H54 (cell line): ENCODE measurements around the gene PCDHGC3.

Experiments
- DNase-seq: peaks from one replicate; pipeline ENCODE4 v3.0.0; 2011; ENCODE audit warnings: low spot score, mixed read lengths; ENCODE audit not compliant: insufficient read length
- FAIRE-seq: peaks from 3 replicates; lab custom pipeline; 2011; peaks lifted over from hg19 to GRCh38; lab: Jason Lieb, UNC
- POLR2A ChIP-seq: IDR thresholded peaks from 2 replicates; pipeline ENCODE4 v1.6.1; 2011; ENCODE audit warnings: low read depth, mild to moderate bottlenecking, low read length

PCDHGC3 gene

DNA sequence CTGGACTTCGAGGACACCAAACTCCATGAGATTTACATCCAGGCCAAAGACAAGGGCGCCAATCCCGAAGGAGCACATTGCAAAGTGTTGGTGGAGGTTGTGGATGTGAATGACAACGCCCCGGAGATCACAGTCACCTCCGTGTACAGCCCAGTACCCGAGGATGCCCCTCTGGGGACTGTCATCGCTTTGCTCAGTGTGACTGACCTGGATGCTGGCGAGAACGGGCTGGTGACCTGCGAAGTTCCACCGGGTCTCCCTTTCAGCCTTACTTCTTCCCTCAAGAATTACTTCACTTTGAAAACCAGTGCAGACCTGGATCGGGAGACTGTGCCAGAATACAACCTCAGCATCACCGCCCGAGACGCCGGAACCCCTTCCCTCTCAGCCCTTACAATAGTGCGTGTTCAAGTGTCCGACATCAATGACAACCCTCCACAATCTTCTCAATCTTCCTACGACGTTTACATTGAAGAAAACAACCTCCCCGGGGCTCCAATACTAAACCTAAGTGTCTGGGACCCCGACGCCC is 1.3 kb downstream of the PCDHGC3 start:
- TF ChIP-seq POLR2A: no peak
- DNase-seq (no peak), FAIRE-seq (no peak)

DNA sequence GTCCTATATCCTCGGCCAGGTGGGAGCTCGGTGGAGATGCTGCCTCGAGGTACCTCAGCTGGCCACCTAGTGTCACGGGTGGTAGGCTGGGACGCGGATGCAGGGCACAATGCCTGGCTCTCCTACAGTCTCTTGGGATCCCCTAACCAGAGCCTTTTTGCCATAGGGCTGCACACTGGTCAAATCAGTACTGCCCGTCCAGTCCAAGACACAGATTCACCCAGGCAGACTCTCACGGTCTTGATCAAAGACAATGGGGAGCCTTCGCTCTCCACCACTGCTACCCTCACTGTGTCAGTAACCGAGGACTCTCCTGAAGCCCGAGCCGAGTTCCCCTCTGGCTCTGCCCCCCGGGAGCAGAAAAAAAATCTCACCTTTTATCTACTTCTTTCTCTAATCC is 2.0 kb downstream of the PCDHGC3 start:
- no peak for TF ChIP-seq POLR2A
- no peak for DNase-seq
- no peak for FAIRE-seq

DNA sequence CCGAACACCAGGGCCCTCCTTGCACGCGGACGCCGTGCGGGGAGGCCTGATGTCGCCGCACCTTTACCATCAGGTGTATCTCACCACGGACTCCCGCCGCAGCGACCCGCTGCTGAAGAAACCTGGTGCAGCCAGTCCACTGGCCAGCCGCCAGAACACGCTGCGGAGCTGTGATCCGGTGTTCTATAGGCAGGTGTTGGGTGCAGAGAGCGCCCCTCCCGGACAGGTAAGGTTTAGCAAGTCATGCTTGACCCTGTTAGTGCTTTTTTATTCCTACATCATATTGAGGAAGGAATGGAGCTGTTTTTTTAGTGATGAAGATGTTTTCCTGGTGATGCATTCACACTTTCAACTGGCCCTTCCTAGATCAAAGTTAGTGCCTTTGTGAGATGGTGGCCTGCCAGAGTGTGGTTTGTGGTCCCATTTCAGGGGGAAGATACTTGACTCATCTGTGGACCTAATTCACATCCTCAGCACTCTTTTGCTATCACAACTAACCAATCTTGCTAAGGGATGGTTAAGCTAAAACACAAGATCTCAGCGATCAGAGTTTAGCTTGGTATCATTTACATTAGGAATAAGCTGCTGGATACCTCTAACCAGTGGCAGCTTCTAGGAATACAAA is 2.7 kb downstream of the PCDHGC3 start:
- no peak for DNase-seq

DNA sequence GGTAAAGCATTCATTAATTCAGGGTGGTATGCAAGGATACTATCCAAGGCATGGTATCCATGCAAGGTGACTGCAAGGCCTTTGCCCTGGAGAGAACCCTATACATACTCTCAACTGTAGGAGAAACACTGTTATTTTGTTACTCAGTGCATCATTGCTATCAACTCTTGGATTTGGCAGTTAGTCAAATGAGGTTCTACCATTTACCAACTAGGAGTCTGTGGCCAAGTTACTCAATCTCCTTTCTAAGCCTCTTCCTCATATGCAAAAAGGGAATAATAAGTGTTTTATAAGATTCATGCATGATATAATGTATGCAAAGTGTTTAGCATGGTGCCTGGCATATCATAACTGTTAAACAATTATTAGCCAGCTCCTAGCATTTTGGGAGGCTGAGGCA is 4.0 kb downstream of the PCDHGC3 start:
- no peak for TF ChIP-seq POLR2A
- DNase-seq (no peak), FAIRE-seq (no peak)

More for the DNA sequence above, 2.7 kb downstream of the PCDHGC3 start:
- TF ChIP-seq POLR2A: no peak
- FAIRE-seq: no peak

DNA sequence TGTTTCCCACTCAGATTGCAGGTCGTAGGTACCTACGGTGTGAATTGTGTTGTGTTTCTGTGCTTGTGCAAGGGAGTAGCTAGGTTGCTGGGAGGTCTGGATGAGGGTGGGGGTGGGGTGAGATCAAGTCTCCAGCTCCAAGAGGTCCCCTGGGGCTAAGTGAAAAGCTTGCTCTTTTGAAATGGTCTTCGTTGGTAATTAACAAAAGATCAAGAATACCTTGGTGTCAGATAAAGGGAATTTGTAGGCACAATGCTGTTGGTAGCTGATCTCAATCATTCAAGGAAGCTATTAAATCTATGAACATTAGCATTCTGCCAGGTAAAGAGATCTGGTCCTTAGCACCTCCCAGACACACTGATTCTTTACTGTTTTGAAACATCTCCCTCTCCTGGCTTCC is 8.1 kb downstream of the PCDHGC3 start:
- no peak for DNase-seq
- FAIRE-seq: no peak

DNA sequence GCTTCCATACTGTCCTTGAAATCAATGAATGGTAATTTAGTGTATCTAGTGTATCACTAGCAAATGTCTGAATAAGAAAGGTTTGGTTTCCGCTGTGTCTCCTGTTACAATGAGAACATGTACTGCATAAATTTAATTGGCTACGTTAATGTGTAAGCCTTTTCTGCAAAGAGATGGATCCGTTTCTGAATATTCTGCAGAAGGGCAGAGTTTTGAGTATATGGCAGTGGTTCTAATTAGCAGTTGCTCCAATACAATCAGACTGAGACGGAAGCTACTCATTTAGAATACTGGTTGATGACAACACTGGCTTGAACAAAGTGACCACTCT is 8.5 kb downstream of the PCDHGC3 start:
- FAIRE-seq: no peak
- no peak for DNase-seq
- no peak for TF ChIP-seq POLR2A

More for the DNA sequence above, 8.1 kb downstream of the PCDHGC3 start:
- no peak for TF ChIP-seq POLR2A

DNA sequence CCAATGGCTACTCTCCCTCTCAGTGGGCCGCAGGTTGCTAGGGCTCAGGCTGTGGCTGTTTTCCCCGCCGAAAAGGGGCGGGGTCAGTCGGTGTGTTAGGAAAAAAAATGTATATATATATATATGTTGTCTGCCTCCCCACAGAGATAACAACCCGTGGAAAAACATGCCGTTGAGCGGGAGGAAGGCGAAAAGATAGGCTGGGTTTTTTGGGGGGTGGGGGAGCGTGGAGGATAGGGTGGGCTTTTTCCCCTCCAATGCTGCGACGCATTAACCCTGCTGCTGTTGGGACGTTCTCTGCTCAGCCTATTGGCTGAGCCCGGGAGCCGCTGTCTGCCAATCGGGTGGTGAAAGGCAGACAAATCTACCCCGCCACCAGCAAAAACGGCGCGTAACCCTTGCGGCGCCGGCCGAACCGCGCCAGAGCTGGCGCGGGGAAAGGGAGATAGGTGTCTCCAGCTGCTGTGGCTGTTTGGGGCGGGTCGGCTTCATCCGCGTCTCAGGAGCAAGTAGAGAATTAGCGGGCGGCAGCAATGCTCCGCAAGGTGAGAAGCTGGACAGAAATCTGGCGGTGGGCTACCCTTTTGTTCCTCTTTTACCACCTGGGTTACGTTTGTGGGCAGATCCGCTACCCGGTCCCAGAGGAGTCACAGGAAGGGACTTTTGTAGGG is 9.0 kb downstream of the PCDHGC3 start, which contains the start of gene PCDHGC4:
Gene PCDHGC4 (plus strand): TSS at position 390 of the 671 bp plus-strand sequence. CDS start 144 bp downstream, at position 534.
- TF ChIP-seq POLR2A: no peak
- FAIRE-seq (no peak), DNase-seq (no peak)

DNA sequence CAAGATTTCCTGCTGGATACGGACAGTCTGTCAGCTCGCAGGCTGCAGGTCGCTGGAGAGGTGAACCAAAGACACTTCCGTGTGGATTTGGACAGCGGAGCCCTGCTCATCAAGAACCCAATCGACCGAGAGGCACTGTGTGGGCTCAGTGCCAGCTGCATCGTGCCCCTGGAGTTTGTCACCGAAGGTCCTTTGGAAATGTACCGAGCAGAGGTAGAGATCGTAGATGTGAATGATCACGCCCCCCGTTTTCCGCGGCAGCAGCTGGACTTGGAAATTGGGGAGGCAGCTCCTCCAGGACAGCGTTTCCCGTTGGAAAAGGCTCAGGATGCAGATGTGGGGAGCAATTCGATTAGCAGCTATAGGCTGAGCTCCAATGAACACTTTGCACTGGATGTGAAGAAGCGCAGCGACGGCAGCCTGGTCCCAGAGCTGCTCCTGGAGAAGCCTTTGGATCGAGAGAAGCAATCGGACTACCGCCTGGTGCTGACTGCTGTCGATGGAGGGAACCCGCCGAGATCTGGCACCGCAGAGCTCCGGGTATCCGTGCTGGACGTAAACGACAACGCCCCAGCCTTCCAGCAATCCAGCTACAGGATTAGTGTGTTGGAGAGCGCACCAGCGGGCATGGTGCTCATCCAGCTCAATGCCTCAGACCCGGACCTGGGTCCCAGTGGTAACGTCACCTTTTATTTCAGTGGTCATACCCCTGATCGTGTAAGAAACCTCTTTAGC is 9.7 kb downstream of the PCDHGC3 start:
- FAIRE-seq (no peak), DNase-seq (no peak)
- TF ChIP-seq POLR2A: no peak

DNA sequence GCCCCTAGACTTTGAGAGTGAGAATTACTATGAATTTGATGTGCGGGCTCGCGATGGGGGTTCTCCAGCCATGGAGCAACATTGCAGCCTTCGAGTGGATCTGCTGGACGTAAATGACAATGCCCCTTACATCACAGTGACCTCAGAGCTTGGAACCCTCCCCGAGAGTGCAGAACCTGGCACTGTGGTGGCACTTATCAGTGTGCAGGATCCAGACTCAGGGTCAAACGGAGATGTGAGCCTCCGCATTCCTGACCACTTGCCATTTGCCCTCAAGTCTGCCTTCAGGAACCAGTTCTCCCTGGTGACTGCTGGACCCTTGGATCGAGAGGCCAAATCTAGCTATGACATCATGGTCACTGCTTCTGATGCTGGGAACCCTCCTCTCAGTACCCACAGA is 10.3 kb downstream of the PCDHGC3 start:
- DNase-seq (no peak), FAIRE-seq (no peak)
- no peak for TF ChIP-seq POLR2A

DNA sequence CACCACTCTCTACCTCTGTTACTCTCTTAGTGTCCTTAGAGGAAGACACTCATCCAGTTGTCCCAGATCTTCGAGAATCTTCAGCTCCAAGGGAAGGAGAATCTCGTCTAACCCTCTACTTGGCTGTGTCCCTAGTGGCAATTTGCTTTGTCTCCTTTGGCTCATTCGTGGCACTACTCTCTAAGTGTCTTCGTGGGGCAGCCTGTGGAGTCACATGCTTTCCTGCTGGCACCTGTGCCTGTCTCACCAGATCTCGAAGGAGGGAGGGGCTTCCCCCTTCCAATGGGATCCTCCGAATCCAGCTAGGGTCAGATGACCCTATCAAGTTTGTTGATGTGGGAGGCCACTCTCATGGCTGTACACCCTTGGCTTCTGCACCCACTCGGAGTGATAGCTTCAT is 11.4 kb downstream of the PCDHGC3 start:
- no peak for TF ChIP-seq POLR2A
- FAIRE-seq (no peak), DNase-seq (no peak)

DNA sequence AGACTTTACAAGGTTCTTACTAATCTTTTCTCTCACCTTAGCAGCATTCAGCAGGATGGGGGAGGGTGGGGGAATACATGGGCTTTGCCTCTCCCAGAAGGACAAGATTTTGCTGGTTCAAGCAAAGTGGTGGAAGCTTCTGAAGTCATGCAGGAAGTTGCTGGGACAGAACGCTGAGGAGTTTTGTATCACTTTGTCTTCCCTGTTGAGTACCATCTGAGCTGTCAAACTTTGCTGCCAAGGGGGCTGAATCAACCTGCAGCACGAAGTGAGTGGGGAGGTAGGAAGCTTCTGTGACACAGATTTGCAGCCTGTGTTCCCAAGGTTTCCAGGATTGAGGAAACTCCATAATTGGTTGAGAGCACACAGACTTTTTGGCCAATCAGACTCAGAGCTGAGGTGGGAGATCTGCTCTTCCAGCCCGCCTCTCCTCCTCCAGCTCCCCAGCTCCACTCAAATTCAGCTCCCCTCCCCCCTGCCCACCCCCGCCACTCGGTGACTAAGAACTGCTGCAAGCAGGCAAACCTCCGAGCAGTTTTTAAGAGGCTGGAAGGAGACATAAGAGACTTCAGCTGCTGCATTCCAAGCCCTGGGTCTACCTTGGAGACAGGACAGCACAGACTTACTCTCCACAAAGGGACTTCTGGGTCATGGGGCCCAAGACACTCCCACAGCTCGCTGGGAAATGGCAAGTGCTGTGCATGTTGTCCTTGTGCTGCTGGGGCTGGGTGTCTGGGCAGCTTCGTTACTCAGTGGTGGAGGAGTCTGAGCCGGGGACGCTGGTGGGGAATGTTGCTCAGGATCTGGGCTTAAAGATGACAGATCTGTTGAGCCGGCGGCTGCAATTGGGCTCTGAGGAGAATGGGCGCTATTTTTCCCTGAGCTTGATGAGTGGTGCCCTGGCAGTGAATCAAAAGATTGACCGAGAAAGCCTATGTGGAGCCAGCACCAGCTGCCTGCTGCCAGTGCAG is 13.1 kb downstream of the PCDHGC3 start, which contains the start of gene PCDHGC5:
Gene PCDHGC5 (plus strand): TSS at position 491 of the 971 bp plus-strand sequence. CDS start 160 bp downstream, at position 651.
- no peak for TF ChIP-seq POLR2A
- DNase-seq (peak; percentile 87), FAIRE-seq (no peak)

DNA sequence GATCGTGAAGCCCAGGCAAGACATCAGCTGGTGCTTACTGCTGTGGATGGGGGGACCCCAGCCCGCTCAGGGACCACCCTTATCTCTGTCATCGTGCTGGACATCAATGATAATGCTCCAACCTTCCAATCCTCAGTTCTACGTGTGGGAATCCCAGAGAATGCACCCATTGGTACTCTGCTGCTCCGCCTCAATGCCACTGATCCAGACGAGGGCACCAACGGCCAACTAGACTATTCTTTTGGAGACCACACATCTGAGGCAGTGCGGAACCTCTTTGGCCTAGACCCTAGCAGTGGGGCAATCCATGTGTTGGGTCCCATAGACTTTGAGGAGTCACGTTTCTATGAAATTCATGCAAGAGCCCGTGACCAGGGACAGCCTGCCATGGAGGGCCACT is 14.1 kb downstream of the PCDHGC3 start:
- DNase-seq (no peak), FAIRE-seq (no peak)
- TF ChIP-seq POLR2A: no peak

DNA sequence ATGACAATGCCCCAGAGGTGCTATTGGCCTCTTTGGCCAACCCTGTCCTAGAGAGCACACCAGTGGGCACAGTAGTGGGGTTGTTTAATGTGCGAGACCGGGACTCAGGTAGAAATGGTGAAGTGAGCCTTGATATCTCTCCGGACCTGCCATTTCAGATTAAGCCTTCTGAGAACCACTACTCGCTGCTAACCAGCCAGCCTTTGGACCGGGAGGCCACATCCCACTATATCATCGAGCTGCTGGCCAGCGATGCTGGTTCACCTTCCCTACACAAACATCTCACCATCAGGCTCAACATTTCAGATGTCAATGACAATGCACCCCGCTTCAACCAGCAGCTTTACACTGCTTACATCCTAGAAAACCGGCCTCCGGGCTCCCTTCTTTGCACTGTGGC is 14.5 kb downstream of the PCDHGC3 start:
- no peak for TF ChIP-seq POLR2A
- no peak for DNase-seq
- no peak for FAIRE-seq
